Mesendoderm (in vitro differentiated cells): ENCODE results near the gene SNX24.

ENCODE experiments used
- DNase-seq: peaks from one replicate; pipeline ENCODE4 v3.0.0; 2013
- H2AK5ac ChIP-seq: 2 replicates; pipeline ENCODE4 v1.6.1; 2013; ENCODE audit warnings: low read length, inconsistent platforms
- H2BK120ac ChIP-seq: 2 replicates; pipeline ENCODE4 v1.6.1; 2013; ENCODE audit warnings: low read depth, mild to moderate bottlenecking, low read length, moderate library complexity, mixed read lengths
- H2BK15ac ChIP-seq: replicated peaks from 2 replicates; pipeline ENCODE4 v1.6.1; 2013; ENCODE audit warnings: low read depth, mild to moderate bottlenecking, moderate library complexity
- H2BK5ac ChIP-seq: 2 replicates; pipeline ENCODE4 v1.6.1; 2013; ENCODE audit warnings: low read length, inconsistent platforms
- H3K18ac ChIP-seq: 2 replicates; pipeline ENCODE4 v1.6.1; 2013; ENCODE audit warnings: mild to moderate bottlenecking, low read length, mixed read lengths
- H3K23ac ChIP-seq: one replicate; pipeline ENCODE4 v1.6.1; 2013; ENCODE audit warnings: low read length
- H3K27ac ChIP-seq: 2 replicates; pipeline ENCODE4 v1.5.1; 2013; ENCODE audit warnings: low read depth, mild to moderate bottlenecking, inconsistent platforms, low read length, moderate library complexity
- H3K27me3 ChIP-seq: 2 replicates; pipeline ENCODE4 v1.6.1; 2013; ENCODE audit warnings: low read length, control low read depth, mild to moderate bottlenecking, inconsistent platforms; ENCODE audit not compliant: insufficient read depth, poor library complexity
- H3K36me3 ChIP-seq: 2 replicates; pipeline ENCODE4 v1.6.1; 2013; ENCODE audit warnings: low read length, inconsistent platforms; ENCODE audit not compliant: control insufficient read depth, insufficient read depth
- H3K4ac ChIP-seq: one replicate; pipeline ENCODE4 v1.6.1; 2013; ENCODE audit warnings: low read depth, mild to moderate bottlenecking, low read length, moderate library complexity
- H3K4me1 ChIP-seq: 2 replicates; pipeline ENCODE4 v1.6.1; 2013; ENCODE audit warnings: low read depth, low read length, inconsistent platforms; ENCODE audit not compliant: control insufficient read depth
- H3K4me2 ChIP-seq: 2 replicates; pipeline ENCODE4 v1.6.1; 2013; ENCODE audit warnings: low read length
- H3K4me3 ChIP-seq: 2 replicates; pipeline ENCODE4 v1.5.1; 2013; ENCODE audit warnings: mild to moderate bottlenecking, low read length
- H3K56ac ChIP-seq: one replicate; pipeline ENCODE4 v1.6.1; 2013; ENCODE audit warnings: low read length
- H3K79me1 ChIP-seq: 2 replicates; pipeline ENCODE4 v1.6.1; 2013; ENCODE audit warnings: low read length, inconsistent platforms
- H3K79me2 ChIP-seq: 2 replicates; pipeline ENCODE4 v1.6.1; 2013; ENCODE audit warnings: mild to moderate bottlenecking, low read length; ENCODE audit not compliant: control insufficient read depth, insufficient read depth
- H3K9ac ChIP-seq: 2 replicates; pipeline ENCODE4 v1.6.1; 2013; ENCODE audit warnings: low read length, inconsistent platforms
- H4K5ac ChIP-seq: one replicate; pipeline ENCODE4 v1.6.1; 2013; ENCODE audit warnings: low read length
- H4K8ac ChIP-seq: one replicate; pipeline ENCODE4 v1.6.1; 2013; ENCODE audit warnings: low read depth, mild to moderate bottlenecking, control low read depth, low read length, moderate library complexity
- WGBS: extraction: QIAGEN DNeasy Blood & Tissue Kit; methylation state at CpG from one replicate; pipeline ENCODE4 v1.1.7; 2013; ENCODE audit warnings: low lambda C conversion rate, missing lambda C conversion rate; ENCODE audit not compliant: insufficient coverage; ENCODE audit errors: extremely low coverage; 5-methylcytosine and 5-hydroxymethylcytosine counted together

The SNX24 gene

DNA sequence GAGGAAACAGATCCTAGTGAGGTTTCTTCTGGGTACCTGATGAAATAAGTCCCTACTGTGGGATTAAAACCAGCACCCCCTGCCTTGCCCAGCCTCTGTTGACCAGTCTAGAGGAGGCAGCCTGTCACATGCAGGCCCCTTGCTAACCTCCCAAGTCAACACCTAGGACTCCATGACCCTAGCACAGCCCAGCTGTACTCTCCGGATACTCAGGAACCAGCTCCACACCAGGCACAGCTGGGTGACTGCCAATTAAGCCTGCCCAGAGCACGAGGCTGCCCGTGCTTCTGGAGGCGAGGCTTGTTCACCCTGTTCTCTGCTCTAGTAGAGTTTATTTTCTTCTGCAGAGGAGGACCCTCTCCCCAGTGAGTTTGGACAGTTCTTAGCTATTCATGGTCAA, 92.5 kb downstream of the SNX24 start:
- no peak overlapping the region for H3K27ac ChIP-seq
- no peak overlapping the region for H3K4ac ChIP-seq
- WGBS: no CpG with 5 or more reads among the region's 4 CpGs

DNA sequence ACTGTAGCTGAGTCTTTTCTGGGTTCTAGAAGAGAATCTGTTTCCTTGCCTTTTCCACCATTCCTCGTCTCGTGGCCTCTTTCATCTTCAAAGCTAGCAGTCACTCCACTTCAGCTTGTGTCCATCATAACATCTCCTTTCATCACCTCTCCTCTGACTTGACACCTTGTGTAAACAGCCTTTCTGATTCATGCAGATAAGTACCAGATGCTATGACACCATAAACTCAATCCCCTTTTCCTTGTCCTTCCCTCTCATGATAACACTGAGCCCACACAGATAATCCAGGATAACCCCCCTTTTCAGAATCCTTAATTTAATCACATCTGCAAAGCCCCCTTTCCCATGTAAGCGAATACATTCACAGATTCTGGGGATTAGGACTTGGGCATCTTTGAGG, 95.5 kb downstream of the SNX24 start:
- Histone ChIP-seq H2BK120ac (no peak overlapping the region), H3K27ac (no peak overlapping the region), H3K79me1 (no peaks in the 10 kb centered on the region), H3K23ac (no peak overlapping the region), H3K36me3 (no peaks in the 10 kb centered on the region), H3K9ac (no peak overlapping the region), H3K18ac (no peak overlapping the region), H2BK5ac (no peak overlapping the region), H4K8ac (no peak overlapping the region), H3K4me1 (no peaks in the 10 kb centered on the region), H3K56ac (no peak overlapping the region), H2BK15ac (no peak overlapping the region), H4K5ac (no peak overlapping the region), H3K27me3 (no peaks in the 10 kb centered on the region), H3K4me2 (no peak overlapping the region), H3K4ac (no peak overlapping the region), H2AK5ac (no peak overlapping the region), H3K79me2 (no peaks in the 10 kb centered on the region), H3K4me3 (no peak overlapping the region)
- no CpG with 5 or more reads among the region's 3 CpGs for WGBS
- no peak for DNase-seq

More for the DNA sequence above, 92.5 kb downstream of the SNX24 start:
- H3K4me1 ChIP-seq: no peaks in the 10 kb centered on the region
- no peak overlapping the region for H2BK5ac ChIP-seq
- no peaks in the 10 kb centered on the region for H3K27me3 ChIP-seq
- no peak overlapping the region for H2BK120ac ChIP-seq
- no peak overlapping the region for H2BK15ac ChIP-seq
- H2AK5ac ChIP-seq: no peak overlapping the region
- no peaks in the 10 kb centered on the region for H3K36me3 ChIP-seq
- H3K9ac ChIP-seq: no peak overlapping the region
- no peak overlapping the region for H3K56ac ChIP-seq
- H3K4me2 ChIP-seq: no peak overlapping the region
- H3K4me3 ChIP-seq: no peak overlapping the region
- H4K5ac ChIP-seq: no peak overlapping the region
- no peaks in the 10 kb centered on the region for H3K79me2 ChIP-seq
- H3K79me1 ChIP-seq: no peaks in the 10 kb centered on the region
- DNase-seq: no peak
- no peak overlapping the region for H3K18ac ChIP-seq
- H3K23ac ChIP-seq: no peak overlapping the region
- no peak overlapping the region for H4K8ac ChIP-seq

DNA sequence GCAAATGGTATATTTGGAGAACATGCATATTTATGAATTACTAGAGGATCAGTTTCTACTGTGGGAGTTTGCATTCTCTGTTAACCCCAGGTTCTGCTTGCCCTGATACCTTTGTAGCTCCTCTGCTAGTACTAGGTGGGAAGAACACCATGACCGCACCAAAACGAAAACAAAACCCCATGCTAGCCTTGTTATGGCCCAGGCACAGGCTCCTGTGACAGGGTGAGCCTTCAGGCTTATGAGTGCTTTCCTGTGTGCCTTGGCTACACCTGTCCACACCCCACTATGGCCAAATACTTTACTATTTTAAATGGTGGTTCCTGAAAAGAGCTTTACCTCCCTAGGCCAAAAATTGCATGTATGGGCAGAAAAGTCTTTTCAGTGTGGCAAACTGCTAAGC, 96.3 kb downstream of the SNX24 start:
- H3K56ac ChIP-seq: no peak overlapping the region
- H2AK5ac ChIP-seq: no peak overlapping the region
- no peaks in the 10 kb centered on the region for H3K4me1 ChIP-seq
- H3K27ac ChIP-seq: no peak overlapping the region
- no peaks in the 10 kb centered on the region for H3K79me1 ChIP-seq
- no peak overlapping the region for H3K23ac ChIP-seq
- no peak overlapping the region for H3K4ac ChIP-seq
- H2BK5ac ChIP-seq: no peak overlapping the region
- H3K27me3 ChIP-seq: no peaks in the 10 kb centered on the region
- no peak overlapping the region for H2BK15ac ChIP-seq
- no peak overlapping the region for H3K9ac ChIP-seq
- H3K4me3 ChIP-seq: no peak overlapping the region
- H3K18ac ChIP-seq: no peak overlapping the region
- H3K79me2 ChIP-seq: no peaks in the 10 kb centered on the region
- H3K36me3 ChIP-seq: no peaks in the 10 kb centered on the region
- H3K4me2 ChIP-seq: no peak overlapping the region
- no peak for DNase-seq
- no CpG with 5 or more reads among the region's 2 CpGs for WGBS
- no peak overlapping the region for H2BK120ac ChIP-seq
- no peak overlapping the region for H4K8ac ChIP-seq
- no peak overlapping the region for H4K5ac ChIP-seq

DNA sequence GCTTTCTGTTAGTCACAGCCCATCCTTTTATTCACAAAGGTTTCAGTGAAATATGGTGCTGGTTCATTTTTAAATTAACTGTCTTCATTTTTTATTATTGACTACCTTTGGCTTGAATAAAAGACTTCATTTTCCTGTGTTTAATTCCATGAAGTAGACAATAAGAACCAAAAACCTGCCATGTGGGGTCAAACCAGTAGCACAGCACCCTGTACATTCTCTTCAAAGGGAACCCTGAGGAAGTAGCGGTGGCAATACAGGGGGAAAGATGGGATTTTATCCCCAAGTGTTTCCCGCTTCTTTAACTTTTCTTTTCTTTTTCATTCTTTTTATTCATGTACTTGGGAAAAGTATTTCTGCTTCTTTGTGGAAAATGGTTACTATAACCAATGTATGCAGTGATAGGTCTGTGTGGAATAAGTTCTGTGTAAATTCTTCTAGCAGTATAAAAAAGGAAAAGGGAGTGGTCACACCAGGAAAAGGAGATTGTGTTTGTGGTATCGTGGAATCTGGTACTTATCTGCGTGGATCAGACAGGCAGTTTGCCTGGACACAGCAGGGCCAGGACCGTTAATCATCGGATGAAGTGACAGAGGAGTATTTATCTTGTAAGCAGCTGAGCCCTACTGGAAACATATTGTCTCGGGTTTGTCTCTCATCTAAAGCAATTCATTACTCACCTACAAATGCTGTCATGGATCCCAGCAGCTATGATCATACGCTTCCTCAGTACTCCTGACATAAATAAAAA, 96.9 kb downstream of the SNX24 start:
- Histone ChIP-seq H3K23ac (no peak overlapping the region), H3K36me3 (no peaks in the 10 kb centered on the region), H3K18ac (no peak overlapping the region), H3K4me2 (no peak overlapping the region), H3K27me3 (no peaks in the 10 kb centered on the region), H4K5ac (no peak overlapping the region), H2AK5ac (no peak overlapping the region), H3K4me3 (no peak overlapping the region), H3K79me1 (no peaks in the 10 kb centered on the region), H2BK5ac (no peak overlapping the region), H2BK120ac (peak overlapping the region; percentile 8), H3K4ac (no peak overlapping the region), H3K9ac (no peak overlapping the region), H3K4me1 (no peaks in the 10 kb centered on the region), H3K56ac (no peak overlapping the region), H3K27ac (no peak overlapping the region), H4K8ac (no peak overlapping the region), H2BK15ac (no peak overlapping the region), H3K79me2 (no peaks in the 10 kb centered on the region)
- DNase-seq: peak; percentile 64
- WGBS: no CpG with 5 or more reads among the region's 8 CpGs

DNA sequence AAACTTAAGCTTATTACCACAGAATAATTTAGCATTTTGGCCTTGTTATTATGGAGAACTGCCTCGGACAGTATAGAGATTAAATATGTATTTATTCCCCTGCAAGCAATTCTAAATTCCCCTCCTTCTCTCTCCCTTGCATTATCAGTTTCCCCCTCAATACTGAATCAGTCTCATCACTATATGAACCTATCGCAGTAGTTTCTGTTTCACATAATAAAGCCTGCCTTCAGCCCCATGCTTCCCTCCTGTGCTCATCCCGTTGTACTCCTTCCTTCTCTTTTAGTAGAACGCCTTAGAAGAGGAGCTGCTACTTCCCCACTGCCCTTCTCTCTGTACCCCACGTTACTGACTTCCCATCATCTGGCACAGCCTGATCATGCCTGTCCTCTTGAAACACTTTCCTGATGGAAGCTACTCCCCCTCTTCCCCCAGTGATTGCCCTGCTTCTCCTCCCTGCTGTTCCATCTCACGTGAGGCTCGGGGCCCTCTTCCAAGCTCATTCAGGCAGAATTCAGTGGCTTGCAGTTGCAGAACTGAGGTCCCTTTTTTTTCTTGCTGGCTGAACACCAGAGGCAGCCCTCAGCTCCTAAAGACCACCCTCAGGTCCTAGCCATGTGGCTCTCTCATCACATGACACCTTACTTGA, 97.8 kb downstream of the SNX24 start:
- Histone ChIP-seq H2AK5ac (no peak overlapping the region), H4K5ac (no peak overlapping the region), H4K8ac (no peak overlapping the region)

More for the DNA sequence above, 97.8 kb downstream of the SNX24 start:
- Histone ChIP-seq H3K9ac (no peak overlapping the region), H3K23ac (peak overlapping the region; percentile 31), H3K18ac (no peak overlapping the region), H3K4me1 (no peaks in the 10 kb centered on the region), H3K4me3 (no peak overlapping the region), H3K27me3 (no peaks in the 10 kb centered on the region), H3K79me1 (no peaks in the 10 kb centered on the region), H2BK5ac (no peak overlapping the region), H2BK120ac (no peak overlapping the region), H3K4me2 (no peak overlapping the region), H3K36me3 (no peaks in the 10 kb centered on the region), H3K27ac (no peak overlapping the region), H3K56ac (peak overlapping the region; percentile 62), H2BK15ac (no peak overlapping the region), H3K79me2 (no peaks in the 10 kb centered on the region), H3K4ac (no peak overlapping the region)
- WGBS: no CpG with 5 or more reads among the region's 7 CpGs
- DNase-seq: peak; percentile 55
